Skeletal muscle satellite cell (primary cell): ENCODE measurements around the gene SURF4.

Experiments
- H3K27me3 ChIP-seq: 2 replicates; pipeline ENCODE4 v1.7.0; 2013; ENCODE audit warnings: low read length; ENCODE audit not compliant: control insufficient read depth, insufficient read depth
- H3K36me3 ChIP-seq: 2 replicates; pipeline ENCODE4 v1.7.0; 2013; ENCODE audit warnings: mild to moderate bottlenecking, control low read depth, low read length; ENCODE audit not compliant: insufficient read depth
- H3K4me1 ChIP-seq: 2 replicates; pipeline ENCODE4 v1.7.0; 2013; ENCODE audit warnings: low read length; ENCODE audit not compliant: control insufficient read depth, insufficient read depth
- H3K4me2 ChIP-seq: 2 replicates; pipeline ENCODE4 v1.7.0; 2013; ENCODE audit warnings: mild to moderate bottlenecking, low read length
- H3K4me3 ChIP-seq: 2 replicates; pipeline ENCODE4 v1.7.0; 2013; ENCODE audit warnings: low read length
- H3K9ac ChIP-seq: 2 replicates; pipeline ENCODE4 v1.7.0; 2013; ENCODE audit warnings: mild to moderate bottlenecking, low read depth, low read length, moderate library complexity
- H3K9me3 ChIP-seq: replicated peaks from 2 replicates; pipeline ENCODE4 v1.7.0; 2013; ENCODE audit warnings: mild to moderate bottlenecking, control low read depth, low read length

Gene SURF4

GRCh38 chr9:133406480-133407307 is 30.8 kb upstream of the SURF4 start:
- Histone ChIP-seq H3K4me1 (peaks cover 7% of the 10 kb centered on the region), H3K36me3 (peaks cover 61% of the 10 kb centered on the region), H3K9ac (no peak overlapping the region), H3K4me2 (no peak overlapping the region), H3K9me3 (no peaks in the 10 kb centered on the region), H3K4me3 (no peak overlapping the region), H3K27me3 (no peaks in the 10 kb centered on the region)

- Histone ChIP-seq H3K27me3 (no peaks in the 10 kb centered on the region), H3K9me3 (no peaks in the 10 kb centered on the region), H3K9ac (no peak overlapping the region), H3K4me3 (no peak overlapping the region), H3K4me2 (no peak overlapping the region), H3K4me1 (peaks cover 7% of the 10 kb centered on the region), H3K36me3 (peaks cover 55% of the 10 kb centered on the region)
Observed at GRCh38 chr9:133405508-133406438, 29.9 kb upstream of the SURF4 start.

GRCh38 chr9:133404454-133405002 is 28.7 kb upstream of the SURF4 start:
- no peak overlapping the region for H3K9ac ChIP-seq
- no peak overlapping the region for H3K4me3 ChIP-seq
- no peaks in the 10 kb centered on the region for H3K9me3 ChIP-seq

GRCh38 chr9:133403766-133404453 is 28.1 kb upstream of the SURF4 start:
- Histone ChIP-seq H3K36me3 (peaks cover 39% of the 10 kb centered on the region), H3K9ac (no peak overlapping the region), H3K27me3 (no peaks in the 10 kb centered on the region)

More at GRCh38 chr9:133404454-133405002, 28.7 kb upstream of the SURF4 start:
- peaks cover 7% of the 10 kb centered on the region for H3K4me1 ChIP-seq
- H3K36me3 ChIP-seq: peaks cover 44% of the 10 kb centered on the region
- no peak overlapping the region for H3K4me2 ChIP-seq
- no peaks in the 10 kb centered on the region for H3K27me3 ChIP-seq

GRCh38 chr9:133402689-133403088 is 26.8 kb upstream of the SURF4 start:
- no peaks in the 10 kb centered on the region for H3K9me3 ChIP-seq
- peaks cover 9% of the 10 kb centered on the region for H3K27me3 ChIP-seq
- H3K4me3 ChIP-seq: no peak overlapping the region
- H3K4me1 ChIP-seq: peaks cover 7% of the 10 kb centered on the region
- no peak overlapping the region for H3K4me2 ChIP-seq
- H3K36me3 ChIP-seq: peaks cover 31% of the 10 kb centered on the region
- no peak overlapping the region for H3K9ac ChIP-seq

More at GRCh38 chr9:133403766-133404453, 28.1 kb upstream of the SURF4 start:
- H3K4me3 ChIP-seq: no peak overlapping the region
- no peak overlapping the region for H3K4me2 ChIP-seq
- H3K9me3 ChIP-seq: no peaks in the 10 kb centered on the region
- H3K4me1 ChIP-seq: peaks cover 7% of the 10 kb centered on the region

- Histone ChIP-seq H3K36me3 (peaks cover 21% of the 10 kb centered on the region), H3K4me3 (no peak overlapping the region)
Observed at GRCh38 chr9:133401588-133401987, 25.7 kb upstream of the SURF4 start.

GRCh38 chr9:133400292-133400691 is 24.4 kb upstream of the SURF4 start:
- Histone ChIP-seq H3K4me2 (no peak overlapping the region), H3K9ac (no peak overlapping the region), H3K9me3 (no peaks in the 10 kb centered on the region), H3K4me1 (no peaks in the 10 kb centered on the region), H3K36me3 (peaks cover 8% of the 10 kb centered on the region), H3K4me3 (no peak overlapping the region), H3K27me3 (peaks cover 30% of the 10 kb centered on the region)

More at GRCh38 chr9:133401588-133401987, 25.7 kb upstream of the SURF4 start:
- peaks cover 7% of the 10 kb centered on the region for H3K4me1 ChIP-seq
- H3K27me3 ChIP-seq: peaks cover 19% of the 10 kb centered on the region
- no peak overlapping the region for H3K4me2 ChIP-seq
- no peaks in the 10 kb centered on the region for H3K9me3 ChIP-seq
- H3K9ac ChIP-seq: no peak overlapping the region

- Histone ChIP-seq H3K4me3 (no peak overlapping the region), H3K9ac (no peak overlapping the region), H3K4me1 (no peaks in the 10 kb centered on the region), H3K4me2 (no peak overlapping the region), H3K9me3 (no peaks in the 10 kb centered on the region), H3K27me3 (peaks cover 46% of the 10 kb centered on the region), H3K36me3 (no peaks in the 10 kb centered on the region)
Observed at GRCh38 chr9:133397895-133398294, 22.0 kb upstream of the SURF4 start.

GRCh38 chr9:133397370-133397769 is 21.5 kb upstream of the SURF4 start:
- H3K27me3 ChIP-seq: peaks cover 46% of the 10 kb centered on the region

GRCh38 chr9:133396952-133397351 is 21.1 kb upstream of the SURF4 start:
- no peaks in the 10 kb centered on the region for H3K9me3 ChIP-seq
- no peaks in the 10 kb centered on the region for H3K36me3 ChIP-seq
- no peak overlapping the region for H3K4me3 ChIP-seq
- H3K4me2 ChIP-seq: no peak overlapping the region
- H3K27me3 ChIP-seq: peaks cover 46% of the 10 kb centered on the region
- no peaks in the 10 kb centered on the region for H3K4me1 ChIP-seq
- H3K9ac ChIP-seq: no peak overlapping the region

More at GRCh38 chr9:133397370-133397769, 21.5 kb upstream of the SURF4 start:
- no peaks in the 10 kb centered on the region for H3K36me3 ChIP-seq
- no peaks in the 10 kb centered on the region for H3K9me3 ChIP-seq
- H3K4me3 ChIP-seq: no peak overlapping the region
- H3K4me1 ChIP-seq: no peaks in the 10 kb centered on the region
- no peak overlapping the region for H3K4me2 ChIP-seq
- H3K9ac ChIP-seq: no peak overlapping the region
